Measurements from ENCODE around the gene LAMA2.

LAMA2 gene

DNA sequence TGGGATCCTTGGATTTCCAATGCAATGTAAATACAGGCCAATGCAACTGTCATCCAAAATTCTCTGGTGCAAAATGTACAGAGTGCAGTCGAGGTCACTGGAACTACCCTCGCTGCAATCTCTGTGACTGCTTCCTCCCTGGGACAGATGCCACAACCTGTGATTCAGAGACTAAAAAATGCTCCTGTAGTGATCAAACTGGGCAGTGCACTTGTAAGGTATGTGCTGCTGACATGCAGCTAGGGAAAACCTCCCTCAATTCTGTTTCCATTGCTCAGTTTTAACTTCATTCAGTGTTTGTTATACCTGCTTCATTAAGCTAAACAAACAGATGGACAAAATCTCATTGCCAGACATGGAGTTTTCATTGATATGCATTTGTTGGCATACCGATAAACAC lies 429.9 kb downstream of the LAMA2 start:
- Histone ChIP-seq H3K4me2 (ENCODE audit: low read depth, low read length) (no peak overlapping the region), H3K27me3 (replicated peaks; ENCODE audit: insufficient read depth, low read length) (no peaks in the 10 kb centered on the region), H4K20me1 (ENCODE audit: insufficient read depth, low read length) (no peaks in the 10 kb centered on the region), H3K36me3 (replicated peaks; ENCODE audit: insufficient read depth, low read length) (no peaks in the 10 kb centered on the region), H2AFZ (ENCODE audit: low read length) (no peak overlapping the region), H3F3A (ENCODE audit: insufficient read depth, low read length) (no peaks in the 10 kb centered on the region), H3K9me3 (replicated peaks; ENCODE audit: insufficient read depth, low read length) (no peaks in the 10 kb centered on the region), H3K4me3 (ENCODE audit: low read length) (no peak overlapping the region), H3K79me2 (ENCODE audit: low read length) (no peaks in the 10 kb centered on the region), H3K9ac (ENCODE audit: low read length) (no peak overlapping the region), H3K9me2 (replicated peaks; ENCODE audit: insufficient read depth, low read length) (no peaks in the 10 kb centered on the region), H3K4me1 (ENCODE audit: low read length) (no peaks in the 10 kb centered on the region), H3K27ac (ENCODE audit: low read length) (no peak overlapping the region)
- no peak for DNase-seq
- TF ChIP-seq CTCF (IDR thresholded peaks at IDR 0.05; ENCODE audit: low read length) (no peak), EZH2phosphoT487 (IDR thresholded peaks at IDR 0.05; ENCODE audit: low read length) (no peak), EZH2 (optimal IDR thresholded peaks at IDR 0.05; ENCODE audit: low read depth, low read length) (no peak)

DNA sequence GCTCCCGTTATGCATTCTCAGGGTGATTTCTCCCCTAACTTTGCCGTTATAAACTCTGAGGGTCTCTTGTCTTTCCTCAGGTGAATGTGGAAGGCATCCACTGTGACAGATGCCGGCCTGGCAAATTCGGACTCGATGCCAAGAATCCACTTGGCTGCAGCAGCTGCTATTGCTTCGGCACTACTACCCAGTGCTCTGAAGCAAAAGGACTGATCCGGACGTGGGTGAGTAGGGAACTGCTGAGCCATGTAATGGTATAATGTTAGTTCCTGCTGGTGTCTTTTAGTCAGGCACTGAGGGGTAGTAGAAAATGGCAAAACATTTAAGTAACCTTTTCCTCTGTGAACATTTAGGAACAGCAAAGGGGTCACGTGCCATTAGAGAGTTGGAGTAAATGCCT lies 431.6 kb downstream of the LAMA2 start:
- no peaks in the 10 kb centered on the region for H3K79me2 ChIP-seq (ENCODE audit: low read length)
- no peak for DNase-seq
- H3K4me1 ChIP-seq (ENCODE audit: low read length) = no peaks in the 10 kb centered on the region

GRCh38 chr6:129317931-129318820 lies 435.2 kb downstream of the LAMA2 start:
- no peaks in the 10 kb centered on the region for H3F3A ChIP-seq (ENCODE audit: insufficient read depth, low read length)
- H3K27me3 ChIP-seq (replicated peaks; ENCODE audit: insufficient read depth, low read length) = no peaks in the 10 kb centered on the region
- no peak for TF ChIP-seq EZH2phosphoT487 (IDR thresholded peaks at IDR 0.05; ENCODE audit: low read length)
- TF ChIP-seq EZH2 (optimal IDR thresholded peaks at IDR 0.05; ENCODE audit: low read depth, low read length) = no peak
- TF ChIP-seq CTCF (IDR thresholded peaks at IDR 0.05; ENCODE audit: low read length) = no peak
- no peaks in the 10 kb centered on the region for H3K9me3 ChIP-seq (replicated peaks; ENCODE audit: insufficient read depth, low read length)
- H3K79me2 ChIP-seq (ENCODE audit: low read length) = no peaks in the 10 kb centered on the region
- H2AFZ ChIP-seq (ENCODE audit: low read length) = no peak overlapping the region
- no peak overlapping the region for H3K4me2 ChIP-seq (ENCODE audit: low read depth, low read length)
- no peaks in the 10 kb centered on the region for H3K4me1 ChIP-seq (ENCODE audit: low read length)
- H3K36me3 ChIP-seq (replicated peaks; ENCODE audit: insufficient read depth, low read length) = no peaks in the 10 kb centered on the region
- H3K4me3 ChIP-seq (ENCODE audit: low read length) = no peak overlapping the region
- no peak for DNase-seq
- no peak overlapping the region for H3K9ac ChIP-seq (ENCODE audit: low read length)
- H3K9me2 ChIP-seq (replicated peaks; ENCODE audit: insufficient read depth, low read length) = no peaks in the 10 kb centered on the region
- no peak overlapping the region for H3K27ac ChIP-seq (ENCODE audit: low read length)
- no peaks in the 10 kb centered on the region for H4K20me1 ChIP-seq (ENCODE audit: insufficient read depth, low read length)

More for the DNA sequence above, 431.6 kb downstream of the LAMA2 start:
- H3K36me3 ChIP-seq (replicated peaks; ENCODE audit: insufficient read depth, low read length) = no peaks in the 10 kb centered on the region
- H3F3A ChIP-seq (ENCODE audit: insufficient read depth, low read length) = no peaks in the 10 kb centered on the region
- no peak overlapping the region for H3K27ac ChIP-seq (ENCODE audit: low read length)
- H3K9ac ChIP-seq (ENCODE audit: low read length) = no peak overlapping the region
- no peaks in the 10 kb centered on the region for H3K9me3 ChIP-seq (replicated peaks; ENCODE audit: insufficient read depth, low read length)
- no peaks in the 10 kb centered on the region for H4K20me1 ChIP-seq (ENCODE audit: insufficient read depth, low read length)
- H3K9me2 ChIP-seq (replicated peaks; ENCODE audit: insufficient read depth, low read length) = no peaks in the 10 kb centered on the region
- H3K4me3 ChIP-seq (ENCODE audit: low read length) = no peak overlapping the region
- H2AFZ ChIP-seq (ENCODE audit: low read length) = no peak overlapping the region
- H3K27me3 ChIP-seq (replicated peaks; ENCODE audit: insufficient read depth, low read length) = no peaks in the 10 kb centered on the region
- TF ChIP-seq EZH2phosphoT487 (IDR thresholded peaks at IDR 0.05; ENCODE audit: low read length) (no peak), EZH2 (optimal IDR thresholded peaks at IDR 0.05; ENCODE audit: low read depth, low read length) (no peak), CTCF (IDR thresholded peaks at IDR 0.05; ENCODE audit: low read length) (no peak)
- no peak overlapping the region for H3K4me2 ChIP-seq (ENCODE audit: low read depth, low read length)
